ENCODE measurements around the gene IFNG-AS1.

The IFNG-AS1 gene

DNA sequence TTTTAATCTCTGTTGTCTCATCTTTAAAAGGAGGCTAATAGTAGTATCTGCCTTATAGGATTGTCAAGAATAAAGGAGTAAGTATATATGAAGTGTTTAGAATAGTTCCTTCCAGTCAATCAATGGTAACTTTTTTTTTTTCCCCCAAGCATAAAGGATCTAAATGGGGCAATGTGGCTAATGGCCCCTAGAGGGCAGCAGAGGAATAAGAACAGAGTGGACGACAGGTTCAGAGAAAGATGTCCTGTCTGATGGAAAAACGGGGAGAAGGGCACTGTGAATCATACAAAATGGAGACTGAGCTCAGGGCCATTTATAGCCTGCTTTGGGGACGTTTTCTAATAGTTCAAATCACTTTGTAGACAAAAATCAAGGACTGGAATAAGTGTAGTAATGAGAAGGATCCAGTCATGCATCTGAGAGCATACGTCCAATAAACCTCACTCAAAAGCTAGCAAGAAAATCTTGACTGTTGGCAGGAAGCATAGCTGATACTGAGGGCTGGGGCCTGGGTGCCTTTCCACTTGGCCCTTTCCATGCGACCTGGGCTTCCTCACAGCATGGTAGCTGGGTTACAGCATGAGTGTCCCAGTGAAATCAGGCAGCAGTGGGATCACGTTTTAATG is 51.3 kb downstream of the IFNG-AS1 start:
- peak; percentile 97 for FAIRE-seq

DNA sequence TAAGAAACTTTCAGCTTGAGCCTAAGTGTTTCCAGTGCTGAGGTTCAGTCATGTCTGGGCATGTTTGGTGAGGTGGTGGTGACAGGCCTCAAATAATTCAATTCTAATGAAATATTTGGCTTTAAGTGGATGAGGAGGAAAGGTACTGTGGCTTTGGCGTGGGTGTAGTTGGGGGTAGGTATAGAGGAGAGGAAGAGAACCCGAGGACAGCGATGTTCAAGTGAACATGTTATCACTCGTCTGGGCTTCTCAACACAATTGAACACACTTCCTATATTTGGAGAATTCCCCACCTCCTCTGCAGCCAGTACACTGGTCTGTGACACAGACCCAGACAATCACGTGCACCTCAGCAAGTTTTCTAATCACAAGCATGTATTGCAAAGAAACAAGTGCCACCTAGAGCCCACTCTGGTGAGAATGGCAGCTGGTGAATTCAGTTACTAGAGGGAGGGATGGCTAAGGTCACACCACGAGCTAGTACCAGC is 53.0 kb downstream of the IFNG-AS1 start:
- no peak for FAIRE-seq

DNA sequence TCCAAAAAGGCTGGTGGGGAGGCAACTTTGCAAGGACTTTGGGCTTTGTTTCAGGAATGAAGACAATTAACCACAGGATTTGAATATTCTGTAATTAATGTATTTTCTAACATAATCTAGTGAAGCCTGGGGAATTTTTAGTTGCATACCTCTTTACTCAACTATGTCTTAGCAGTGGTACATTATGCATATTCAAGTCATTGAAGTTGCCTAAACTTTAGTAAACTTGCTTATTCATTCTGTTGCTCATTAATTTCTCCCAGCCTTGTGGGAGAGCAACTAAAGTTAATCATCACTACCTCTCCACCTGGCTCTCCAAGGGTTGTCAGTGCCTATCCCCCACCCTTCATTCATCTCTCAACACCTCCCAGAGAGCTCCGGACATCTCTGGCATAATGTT is 54.2 kb downstream of the IFNG-AS1 start:
- FAIRE-seq = no peak

DNA sequence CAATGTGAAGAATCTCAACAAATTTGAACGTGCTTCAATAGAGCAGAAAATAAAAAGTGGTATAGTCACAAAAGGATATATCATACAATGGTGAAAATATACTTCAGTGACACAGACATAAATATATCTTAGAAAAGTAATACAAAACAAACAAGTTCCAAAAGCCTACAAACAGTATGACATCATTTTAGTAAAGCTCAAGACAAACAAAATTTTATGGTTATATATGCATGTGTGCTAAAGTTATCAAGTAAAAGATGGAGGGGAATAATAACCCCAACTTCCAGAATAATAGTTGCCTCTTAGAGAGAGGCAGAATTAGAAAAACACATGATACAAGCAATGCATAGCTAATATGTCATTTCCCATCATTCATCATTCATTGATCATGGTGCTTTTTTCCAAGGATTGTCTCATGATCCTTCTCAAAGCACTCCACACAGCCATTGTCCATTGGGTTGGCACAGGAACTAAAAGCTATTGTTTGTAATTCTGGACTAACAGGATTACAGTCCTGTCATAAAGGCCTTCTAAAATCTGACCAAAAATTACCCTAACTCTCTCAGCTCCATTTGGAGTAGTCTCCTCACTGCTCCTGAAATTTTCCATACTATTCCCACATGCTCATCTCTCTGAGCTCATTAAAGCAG is 59.5 kb downstream of the IFNG-AS1 start:
- FAIRE-seq = no peak

DNA sequence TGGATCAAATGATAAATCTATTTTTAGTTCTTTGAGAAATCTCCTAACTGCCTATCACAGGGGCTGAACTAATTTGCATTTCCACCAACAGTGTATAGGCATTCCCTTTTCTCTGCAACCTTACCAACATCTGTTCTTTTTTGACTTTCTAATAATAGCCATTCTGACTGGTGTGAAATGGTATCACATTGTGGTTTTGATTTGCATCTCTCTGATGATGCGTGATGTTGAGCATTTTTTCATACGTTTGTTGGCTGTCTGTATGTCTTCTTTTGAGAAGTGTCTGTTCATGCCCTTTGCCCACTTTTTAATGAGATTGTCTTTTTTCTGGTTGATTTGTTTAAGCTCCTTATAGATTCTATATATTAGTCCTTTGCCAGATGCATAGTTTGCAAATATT is 67.1 kb downstream of the IFNG-AS1 start:
- no peak for FAIRE-seq

DNA sequence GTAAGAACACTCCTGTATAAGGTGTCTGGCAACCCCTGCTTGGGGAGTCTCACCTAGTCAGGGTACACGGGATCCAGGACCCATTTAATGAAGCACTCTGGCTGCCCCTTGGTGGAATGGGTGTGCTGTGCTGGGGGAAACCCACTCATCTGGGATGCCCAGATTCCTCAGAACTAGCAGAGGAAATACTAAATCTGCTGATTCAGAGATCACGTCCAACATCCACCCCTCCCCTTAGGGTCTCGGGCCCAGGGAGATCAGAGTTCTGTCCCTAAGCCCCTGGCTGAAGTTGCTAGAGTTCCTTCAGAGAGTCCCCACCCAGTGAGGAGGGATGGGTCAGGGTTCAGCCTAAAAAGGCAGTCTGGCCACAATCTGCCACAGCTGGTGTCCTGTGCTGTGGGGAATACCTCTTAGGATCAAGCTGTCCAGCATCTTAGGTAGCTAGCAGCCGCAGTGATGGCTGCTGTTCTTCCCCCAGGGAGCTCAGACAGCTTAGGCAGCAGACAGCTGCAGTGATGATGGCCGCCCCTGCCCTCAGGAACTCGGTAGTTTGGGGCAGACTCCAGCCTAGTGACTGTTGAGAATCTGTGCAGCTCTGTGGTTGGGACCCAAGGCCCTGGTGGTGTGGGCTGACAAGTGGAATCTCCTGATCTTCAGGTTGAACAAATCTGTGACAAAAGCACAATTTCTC is 74.8 kb downstream of the IFNG-AS1 start:
- FAIRE-seq = no peak

DNA sequence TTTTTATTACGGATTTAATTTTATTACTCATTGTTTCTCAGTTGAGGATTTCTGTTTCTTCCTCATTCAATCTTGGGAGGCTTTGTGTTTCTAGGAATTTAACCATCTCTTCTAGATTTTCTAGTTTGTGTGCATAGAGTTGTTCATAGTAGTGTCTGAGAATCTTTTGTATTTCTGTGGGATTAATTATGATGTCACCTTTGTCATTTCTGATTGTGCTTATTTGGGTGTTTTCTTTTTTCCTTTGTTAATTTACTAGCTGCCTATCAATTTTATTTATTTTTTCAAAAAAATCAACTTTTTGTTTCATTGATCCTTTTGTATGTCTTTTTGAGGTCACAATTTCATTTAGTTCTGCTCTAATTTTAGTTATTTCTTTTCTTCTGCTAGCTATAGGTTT is 75.9 kb downstream of the IFNG-AS1 start:
- FAIRE-seq = no peak

DNA sequence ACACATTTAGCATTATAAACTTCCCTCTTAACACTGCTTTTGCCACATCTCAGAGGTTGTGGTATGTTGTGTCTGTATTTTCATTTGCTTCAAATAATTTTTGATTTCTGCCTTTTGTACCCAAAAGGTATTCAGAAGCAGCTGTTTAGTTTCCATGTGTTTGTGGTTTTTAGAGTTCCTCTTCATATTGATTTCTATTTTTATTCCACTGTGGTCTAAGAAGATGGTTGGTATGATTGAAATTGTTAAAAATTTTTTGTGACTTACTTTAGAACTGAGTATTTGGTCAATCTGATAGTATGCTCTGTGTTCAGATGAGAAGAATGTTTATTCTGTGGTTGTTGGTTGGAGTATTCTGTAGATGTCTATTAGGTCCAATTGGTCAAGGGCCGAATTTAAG is 76.4 kb downstream of the IFNG-AS1 start:
- FAIRE-seq = no peak

DNA sequence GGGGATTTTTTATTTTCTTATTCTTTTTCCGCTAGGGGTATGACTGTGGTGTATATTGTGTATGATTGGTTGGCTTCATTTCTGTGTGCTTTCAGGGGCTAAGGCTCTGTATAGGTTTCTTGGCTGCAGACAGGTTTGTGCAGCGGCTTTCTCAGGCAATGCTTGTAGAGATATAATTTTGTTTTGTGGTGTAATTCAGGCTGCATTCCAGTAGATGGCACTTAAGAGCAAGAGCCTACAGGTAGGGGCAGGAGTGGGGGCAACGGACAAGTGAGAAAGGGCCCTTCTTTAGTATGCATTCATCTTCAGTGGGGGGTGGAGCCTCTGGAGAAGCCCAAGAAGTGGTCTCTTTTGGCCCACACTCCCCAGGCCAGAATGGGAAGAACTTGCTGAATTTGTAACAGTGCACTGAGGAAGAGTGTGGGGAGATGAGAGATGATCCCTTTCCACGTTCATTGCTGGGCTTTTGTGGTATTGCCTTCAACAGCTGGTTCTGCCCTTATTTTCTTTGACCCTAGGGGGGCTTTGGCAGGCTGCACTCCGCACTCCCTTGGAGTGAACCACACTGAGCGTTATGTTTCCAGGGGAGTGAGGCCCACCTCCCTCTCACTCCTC is 78.6 kb downstream of the IFNG-AS1 start:
- FAIRE-seq = no peak

DNA sequence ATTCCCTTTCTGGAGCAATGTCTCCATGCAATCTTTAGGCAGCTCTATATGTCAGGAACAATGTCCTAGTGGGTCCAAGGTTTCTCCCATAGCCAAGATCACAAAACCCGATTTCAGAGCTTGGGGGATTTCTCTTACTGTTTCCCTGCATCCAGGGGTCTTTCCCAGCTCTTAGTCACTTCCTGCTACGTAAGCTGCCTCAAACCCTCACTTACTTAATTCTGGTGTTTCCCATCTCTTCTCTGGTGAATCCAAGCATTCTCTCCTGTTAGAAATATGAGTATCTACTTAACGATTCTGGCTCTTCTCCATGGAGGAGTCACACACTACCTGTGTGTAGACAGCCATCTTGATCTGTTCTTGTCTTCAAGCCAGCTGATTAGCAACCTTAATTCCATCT is 80.0 kb downstream of the IFNG-AS1 start:
- FAIRE-seq = no peak
